ENCODE results near the gene YPEL1.
A peak's percentile ranks its signal among the peaks of the same experiment; 100 is the strongest.
"Not testable (repeated sequence)": the region's sequence is repeated elsewhere in the genome, so short reads cannot be mapped to it uniquely, and the experiment has no call there.

YPEL1 gene

GRCh38 chr22:21730535-21731308, 4.9 kb downstream of the YPEL1 start:
- TF ChIP-seq CTCF (conservative IDR thresholded peaks at IDR 0.05; ENCODE audit: low read depth, low read length) = no peak
- no peak overlapping the region for H3K4me3 ChIP-seq (ENCODE audit: low read length)
- no peak for DNase-seq (ENCODE audit: low read depth)

GRCh38 chr22:21729184-21729583, 6.4 kb downstream of the YPEL1 start:
- not testable (repeated sequence) for H3K4me3 ChIP-seq (ENCODE audit: low read length); DNase-seq (ENCODE audit: low read depth)

- H3K4me3 ChIP-seq (ENCODE audit: low read length) = no peak overlapping the region
- no peak for DNase-seq (ENCODE audit: low read depth)
- TF ChIP-seq CTCF (conservative IDR thresholded peaks at IDR 0.05; ENCODE audit: low read depth, low read length) = no peak
Observed at GRCh38 chr22:21728270-21728669, 7.3 kb downstream of the YPEL1 start.

GRCh38 chr22:21727768-21728167, 7.8 kb downstream of the YPEL1 start:
- DNase-seq (ENCODE audit: low read depth) = no peak
- no peak overlapping the region for H3K4me3 ChIP-seq (ENCODE audit: low read length)
- TF ChIP-seq CTCF (conservative IDR thresholded peaks at IDR 0.05; ENCODE audit: low read depth, low read length) = no peak

GRCh38 chr22:21727159-21727558, 8.4 kb downstream of the YPEL1 start:
- DNase-seq (ENCODE audit: low read depth) = no peak
- no peak overlapping the region for H3K4me3 ChIP-seq (ENCODE audit: low read length)
- TF ChIP-seq CTCF (conservative IDR thresholded peaks at IDR 0.05; ENCODE audit: low read depth, low read length) = no peak

GRCh38 chr22:21726650-21727049, 8.9 kb downstream of the YPEL1 start:
- peak; percentile 31 for TF ChIP-seq CTCF (conservative IDR thresholded peaks at IDR 0.05; ENCODE audit: low read depth, low read length)
- DNase-seq (ENCODE audit: low read depth) = no peak
- H3K4me3 ChIP-seq (ENCODE audit: low read length) = no peak overlapping the region

GRCh38 chr22:21725956-21726649, 9.5 kb downstream of the YPEL1 start:
- DNase-seq (ENCODE audit: low read depth) = no peak
- no peak overlapping the region for H3K4me3 ChIP-seq (ENCODE audit: low read length)
- TF ChIP-seq CTCF (conservative IDR thresholded peaks at IDR 0.05; ENCODE audit: low read depth, low read length) = no peak

- not testable (repeated sequence) for H3K4me3 ChIP-seq (ENCODE audit: low read length); DNase-seq (ENCODE audit: low read depth)
Observed at GRCh38 chr22:21724496-21724895, 11.1 kb downstream of the YPEL1 start.

GRCh38 chr22:21721195-21721852, 14.3 kb downstream of the YPEL1 start:
- not testable (repeated sequence) for DNase-seq (ENCODE audit: low read depth); H3K4me3 ChIP-seq (ENCODE audit: low read length)

- H3K4me3 ChIP-seq (ENCODE audit: low read length); DNase-seq (ENCODE audit: low read depth): not testable (repeated sequence)
Observed at GRCh38 chr22:21720191-21720859, 15.3 kb downstream of the YPEL1 start.
